Fibroblast of pulmonary artery (primary cell): ENCODE results near the gene NOP14.

Experiments
- DNase-seq: peaks from one replicate; pipeline ENCODE4 v3.0.0-alpha.2; 2010; ENCODE audit warnings: low read depth
- H3K4me3 ChIP-seq: replicated peaks from 2 replicates; pipeline ENCODE4 v1.5.1; 2011; ENCODE audit warnings: low read depth, mild to moderate bottlenecking, control low read depth, low read length, moderate library complexity
- TF ChIP-seq, protein P1 (sequence below): IDR thresholded peaks from 2 replicates; pipeline ENCODE4 v1.5.1; 2011; ENCODE audit warnings: mild to moderate bottlenecking, control low read depth, low read length, inconsistent platforms; ENCODE audit errors: missing control alignments

NOP14 gene

DNA sequence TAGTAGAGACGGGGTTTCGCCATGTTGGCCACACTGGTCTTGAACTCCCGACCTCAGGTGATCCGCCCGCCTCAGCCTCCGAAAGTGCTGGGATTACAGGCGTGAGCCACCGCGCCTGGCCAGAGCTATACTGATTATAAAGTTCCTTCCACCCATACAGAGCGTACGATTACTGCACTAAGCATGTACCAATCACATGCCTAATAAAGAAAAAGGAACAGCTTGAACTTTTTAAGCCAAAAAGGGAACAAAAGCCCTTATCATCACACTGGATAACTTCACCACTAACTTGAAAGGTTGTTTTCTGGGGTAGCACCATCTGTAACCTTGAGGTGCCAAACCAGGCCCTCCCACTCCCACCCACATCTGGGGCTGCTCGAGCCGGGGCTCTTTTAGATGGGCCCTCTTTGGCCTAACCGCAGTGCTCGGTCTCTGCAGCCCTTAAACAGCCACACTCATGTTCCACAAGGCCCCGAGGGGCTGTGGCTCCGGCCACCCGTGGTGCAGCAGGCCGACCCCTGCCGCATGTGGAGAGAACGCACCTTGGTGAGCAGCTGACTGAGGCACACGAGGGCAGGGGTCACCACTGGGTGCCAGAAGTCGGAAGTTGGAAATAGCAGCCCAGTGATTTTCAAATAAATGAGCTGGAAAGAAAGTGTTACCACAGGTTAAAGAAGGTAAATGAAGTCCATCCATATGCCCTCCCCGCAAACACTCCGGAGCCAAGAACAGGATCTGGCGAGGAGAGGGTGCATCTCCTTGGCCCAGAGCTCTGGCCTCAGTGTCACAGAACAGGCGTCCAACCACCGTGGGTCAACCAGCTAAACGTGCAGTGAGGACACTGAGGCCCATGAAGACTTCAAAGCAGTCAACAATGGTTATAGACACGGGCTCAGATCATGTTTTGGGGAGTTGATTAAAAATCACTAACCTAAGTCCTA lies 18.4 kb downstream of the NOP14 start:
- no peak overlapping the region for H3K4me3 ChIP-seq
- DNase-seq, result no peak
- TF ChIP-seq, protein P1, sequence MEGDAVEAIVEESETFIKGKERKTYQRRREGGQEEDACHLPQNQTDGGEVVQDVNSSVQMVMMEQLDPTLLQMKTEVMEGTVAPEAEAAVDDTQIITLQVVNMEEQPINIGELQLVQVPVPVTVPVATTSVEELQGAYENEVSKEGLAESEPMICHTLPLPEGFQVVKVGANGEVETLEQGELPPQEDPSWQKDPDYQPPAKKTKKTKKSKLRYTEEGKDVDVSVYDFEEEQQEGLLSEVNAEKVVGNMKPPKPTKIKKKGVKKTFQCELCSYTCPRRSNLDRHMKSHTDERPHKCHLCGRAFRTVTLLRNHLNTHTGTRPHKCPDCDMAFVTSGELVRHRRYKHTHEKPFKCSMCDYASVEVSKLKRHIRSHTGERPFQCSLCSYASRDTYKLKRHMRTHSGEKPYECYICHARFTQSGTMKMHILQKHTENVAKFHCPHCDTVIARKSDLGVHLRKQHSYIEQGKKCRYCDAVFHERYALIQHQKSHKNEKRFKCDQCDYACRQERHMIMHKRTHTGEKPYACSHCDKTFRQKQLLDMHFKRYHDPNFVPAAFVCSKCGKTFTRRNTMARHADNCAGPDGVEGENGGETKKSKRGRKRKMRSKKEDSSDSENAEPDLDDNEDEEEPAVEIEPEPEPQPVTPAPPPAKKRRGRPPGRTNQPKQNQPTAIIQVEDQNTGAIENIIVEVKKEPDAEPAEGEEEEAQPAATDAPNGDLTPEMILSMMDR, result no peak

DNA sequence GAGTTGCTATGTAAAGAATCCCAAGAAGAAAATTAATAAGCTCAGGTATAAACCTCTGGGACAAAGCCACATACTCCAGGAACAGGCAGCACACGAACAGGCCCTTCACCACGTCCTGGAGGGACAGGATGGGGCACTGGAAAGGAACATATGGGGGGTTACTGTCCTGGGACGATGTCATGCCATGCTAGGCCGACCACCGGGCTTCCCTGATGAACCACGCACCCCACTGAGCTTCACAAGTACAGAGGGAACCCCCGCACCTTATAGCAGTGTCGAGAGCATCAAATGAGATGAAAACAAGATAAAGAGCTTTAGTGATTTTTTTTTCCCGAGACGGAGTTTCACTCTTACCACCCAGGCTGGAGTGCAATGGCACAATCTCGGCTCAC lies 19.1 kb downstream of the NOP14 start:
- DNase-seq, result no peak
- no peak overlapping the region for H3K4me3 ChIP-seq
- TF ChIP-seq, protein P1, result no peak

DNA sequence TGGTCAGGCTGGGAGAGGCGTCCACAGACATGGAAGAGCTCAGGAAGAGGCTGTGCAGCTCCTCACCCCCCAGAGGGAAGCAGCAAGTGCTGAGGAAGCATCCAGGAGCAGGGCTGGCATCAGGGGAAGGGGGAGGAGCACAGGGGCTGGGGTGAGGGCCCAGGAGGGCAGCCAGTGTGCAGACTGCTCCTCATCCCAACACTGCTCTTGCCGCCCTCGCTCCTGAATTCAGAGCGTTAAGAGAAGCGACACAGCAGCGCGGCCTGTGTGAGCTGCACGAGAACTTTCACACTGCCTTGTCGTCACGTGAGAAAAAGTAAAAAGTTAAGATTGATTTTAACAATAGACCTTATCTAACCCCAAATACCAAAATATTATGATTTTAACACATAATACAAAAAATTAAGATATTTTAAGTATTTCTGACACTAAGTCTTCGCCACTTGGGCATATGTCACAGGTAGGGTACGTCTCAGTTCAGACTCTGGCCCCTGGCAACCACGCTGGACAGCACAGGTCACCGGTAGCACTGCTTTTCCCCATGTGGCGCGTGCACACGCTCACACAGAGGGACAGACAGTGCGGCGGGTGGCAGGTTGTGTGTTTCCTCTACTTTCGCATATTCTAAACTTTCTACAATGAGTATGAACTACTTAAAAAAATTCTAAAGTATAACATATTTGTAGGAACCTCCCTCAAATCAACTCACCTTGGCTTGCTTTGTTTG lies 19.7 kb downstream of the NOP14 start:
- no peak for DNase-seq
- TF ChIP-seq, protein P1, result no peak
- H3K4me3 ChIP-seq, result no peak overlapping the region

GRCh38 chr4:2942532-2943363 lies 20.5 kb downstream of the NOP14 start:
- H3K4me3 ChIP-seq, result no peak overlapping the region
- TF ChIP-seq, protein P1, result no peak
- no peak for DNase-seq

- no peak for DNase-seq
- TF ChIP-seq, protein P1, result no peak
- H3K4me3 ChIP-seq, result no peak overlapping the region
Measured at GRCh38 chr4:2942037-2942531, 21.1 kb downstream of the NOP14 start.

DNA sequence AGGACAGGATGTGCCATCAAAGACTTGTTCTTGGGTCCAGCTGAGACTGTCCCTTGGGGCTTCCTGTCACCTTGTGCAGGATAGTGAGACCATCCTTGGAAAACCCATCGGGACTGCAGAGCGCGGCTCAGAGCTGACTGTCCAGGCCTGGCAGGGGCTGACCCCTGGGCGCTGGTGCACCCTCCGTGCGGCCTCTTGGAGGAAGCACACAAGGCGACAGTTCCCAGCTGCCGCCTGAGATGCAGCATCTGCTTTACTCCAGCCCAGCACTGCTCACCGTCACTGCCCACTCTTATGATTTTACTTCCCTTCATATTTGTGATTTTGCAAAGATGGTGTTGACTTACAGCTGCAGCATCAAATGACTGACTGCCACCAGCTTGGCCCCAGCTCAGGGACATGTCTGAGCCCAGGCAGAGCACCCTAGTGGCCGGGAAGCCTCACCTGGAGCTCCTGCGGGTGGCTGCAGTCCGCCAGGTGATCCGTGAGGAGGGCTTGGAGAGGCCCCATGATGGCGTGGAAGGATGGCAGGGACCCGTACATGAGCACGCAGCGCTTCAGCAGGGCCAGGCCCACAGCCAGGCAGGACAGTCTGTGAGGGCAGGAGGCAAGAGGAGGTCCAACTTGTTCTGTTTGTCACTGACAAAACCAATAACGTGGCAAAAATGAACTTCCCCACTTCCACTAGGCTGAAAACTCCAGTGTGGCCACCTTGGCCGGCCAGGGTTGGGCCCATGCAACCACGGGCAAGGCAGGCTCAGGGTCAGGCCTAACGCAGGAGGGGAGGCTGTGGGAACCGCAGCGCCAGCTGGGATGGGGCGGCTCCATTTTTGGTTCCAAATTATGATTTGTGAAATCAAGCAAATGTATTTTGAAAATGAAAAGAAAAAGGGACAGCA lies 21.8 kb downstream of the NOP14 start:
- TF ChIP-seq, protein P1, result no peak
- DNase-seq, result no peak

More for the DNA sequence above, 21.8 kb downstream of the NOP14 start:
- H3K4me3 ChIP-seq, result no peak overlapping the region
